SK-N-SH (cell line): ENCODE results near the gene SPAG8. TPM values are rescaled to one million over a fixed set of nuclear protein-coding genes. Genes with fewer than 3 reads are reported as not detected.

Experiments used
- CTCF ChIA-PET: fragments of 300-600, 350-600 bp; formaldehyde crosslinking; extraction: SDS; loops from one replicate; lab custom pipeline; 2021; lab: Yijun Ruan, JAX
- POLR2A ChIA-PET: fragments of 350-600 bp; sonication (Branson Sonifier 250); formaldehyde crosslinking; extraction: SDS; loops from one replicate; lab custom pipeline; 2020; ENCODE audit warnings: antibody characterized with exemption, inconsistent platforms; lab: Yijun Ruan, JAX
- DNase-seq: peaks from one replicate; pipeline ENCODE4 v3.0.0; 2012
- H2AFZ ChIP-seq: fragments of 200-600 bp; sonication (generic); 2 replicates; pipeline ENCODE4 v1.8.1; 2016; ENCODE audit warnings: antibody characterized with exemption, mild to moderate bottlenecking, low read depth
- H3F3A ChIP-seq: fragments of 200-600 bp; sonication (generic); replicated peaks from 2 replicates; pipeline ENCODE3; 2016; ENCODE audit warnings: antibody characterized with exemption, mild to moderate bottlenecking; ENCODE audit not compliant: insufficient read depth
- H3K27ac ChIP-seq, 2 experiments: fragments of 200-500 bp in 1 of 2; fragments of 200-600 bp in 1 of 2; sonication (Bioruptor generic) in 1 of 2; sonication (generic), shearing (Covaris generic) in 1 of 2; 2 replicates each; pipeline versions ENCODE4 v1.5.1 to v1.6.1; 2014 to 2016; ENCODE audit warnings: low read depth in 2 of 2, inconsistent platforms in 1 of 2, low read length in 1 of 2, mild to moderate bottlenecking in 1 of 2, mixed read lengths in 1 of 2
- H3K27me3 ChIP-seq: fragments of 200-600 bp; sonication (generic), shearing (Covaris generic); 2 replicates; pipeline ENCODE4 v1.6.1; 2016; ENCODE audit warnings: mixed run types; ENCODE audit not compliant: insufficient read depth
- H3K36me3 ChIP-seq, 2 experiments: fragments of 200-500 bp in 1 of 2; fragments of 200-600 bp in 1 of 2; sonication (Bioruptor generic) in 1 of 2; sonication (generic) in 1 of 2; replicated peaks in 1 of 2; 2 replicates each; pipeline versions ENCODE3 to v1.5.1; 2014 to 2016; ENCODE audit warnings: low read length in 1 of 2, mild to moderate bottlenecking in 1 of 2; ENCODE audit not compliant: insufficient read depth in 2 of 2, control insufficient read depth in 1 of 2
- H3K4me1 ChIP-seq, 2 experiments: fragments of 200-500 bp in 1 of 2; fragments of 200-600 bp in 1 of 2; sonication (Bioruptor generic) in 1 of 2; sonication (generic), shearing (Covaris generic) in 1 of 2; 2 replicates each; pipeline versions ENCODE4 v1.5.1 to v1.6.1; 2014 to 2016; ENCODE audit warnings: low read depth in 1 of 2, low read length in 1 of 2, mixed run types in 1 of 2; ENCODE audit not compliant: insufficient read depth in 2 of 2, control insufficient read depth in 1 of 2
- H3K4me2 ChIP-seq: fragments of 200-600 bp; sonication (generic), shearing (Covaris generic); 2 replicates; pipeline ENCODE4 v1.6.1; 2017; ENCODE audit warnings: mixed run types
- H3K4me3 ChIP-seq, 2 experiments: fragments of 200-500 bp in 1 of 2; fragments of 200-600 bp in 1 of 2; sonication (Bioruptor generic) in 1 of 2; sonication (generic), shearing (Covaris generic) in 1 of 2; 2 replicates each; pipeline versions ENCODE4 v1.5.1 to v1.8.1; 2014 to 2016; ENCODE audit warnings: low read depth in 2 of 2, inconsistent platforms in 1 of 2, low read length in 1 of 2, mild to moderate bottlenecking in 1 of 2, mixed read lengths in 1 of 2, moderate library complexity in 1 of 2
- H3K79me2 ChIP-seq: fragments of 200-600 bp; sonication (generic); 2 replicates; pipeline ENCODE4 v1.8.1; 2017; ENCODE audit warnings: mild to moderate bottlenecking; ENCODE audit not compliant: insufficient read depth
- H3K9ac ChIP-seq: fragments of 200-600 bp; sonication (generic); 2 replicates; pipeline ENCODE4 v1.6.1; 2017; ENCODE audit warnings: mixed run types
- H3K9me2 ChIP-seq: fragments of 200-600 bp; sonication (generic); 2 replicates; pipeline ENCODE4 v1.6.1; 2017; ENCODE audit warnings: mixed run types
- H3K9me3 ChIP-seq: fragments of 200-600 bp; sonication (generic); 2 replicates; pipeline ENCODE4 v1.6.1; 2017; ENCODE audit warnings: mixed run types, mild to moderate bottlenecking, moderate library complexity
- H4K20me1 ChIP-seq: fragments of 200-600 bp; sonication (generic); 2 replicates; pipeline ENCODE4 v1.6.1; 2017; ENCODE audit warnings: mild to moderate bottlenecking, mixed run types; ENCODE audit not compliant: insufficient read depth
- CTCF ChIP-seq: fragments of 200-600 bp; sonication (generic); IDR thresholded peaks from 2 replicates; pipeline ENCODE4 v1.6.1; 2017; ENCODE audit warnings: antibody characterized with exemption, mild to moderate bottlenecking, moderate library complexity
- ELF1 ChIP-seq: IDR thresholded peaks from 2 replicates; pipeline ENCODE4 v1.4.0; 2012
- EP300 ChIP-seq, 2 experiments: IDR thresholded peaks; 2 replicates each; pipeline versions ENCODE4 v1.4.0 to v1.6.1; 2012; ENCODE audit warnings: borderline replicate concordance in 1 of 2, low read depth in 1 of 2, low read length in 1 of 2
- EZH2phosphoT487 ChIP-seq: fragments of 200-600 bp; sonication (generic); IDR thresholded peaks from 2 replicates; pipeline ENCODE4 v1.6.1; 2017; ENCODE audit warnings: low read depth, mixed run types, mild to moderate bottlenecking, antibody characterized with exemption, moderate library complexity, borderline replicate concordance
- FOSL2 ChIP-seq: IDR thresholded peaks from 2 replicates; pipeline ENCODE4 v1.4.0; 2012; ENCODE audit warnings: low read depth, mild to moderate bottlenecking, moderate library complexity, borderline replicate concordance
- FOXJ3 ChIP-seq: sonication (generic); formaldehyde crosslinking; IDR thresholded peaks from 2 replicates; pipeline ENCODE4 v1.5.1; 2020; ENCODE audit warnings: mild to moderate bottlenecking, missing genetic modification reagents
- GABPA ChIP-seq: IDR thresholded peaks from 2 replicates; pipeline ENCODE4 v1.4.0; 2012; ENCODE audit warnings: low read depth, mild to moderate bottlenecking
- GATA2 ChIP-seq: sonication (generic); formaldehyde crosslinking; IDR thresholded peaks from 2 replicates; pipeline ENCODE4 v1.5.0; 2020; ENCODE audit warnings: mild to moderate bottlenecking, missing genetic modification reagents
- JUND ChIP-seq: IDR thresholded peaks from 2 replicates; pipeline ENCODE4 v1.4.0; 2012
- MAX ChIP-seq: IDR thresholded peaks from 2 replicates; pipeline ENCODE4 v1.4.0; 2012; ENCODE audit warnings: low read depth
- MEF2A ChIP-seq: IDR thresholded peaks from 2 replicates; pipeline ENCODE4 v1.4.0; 2012; ENCODE audit warnings: low read depth, borderline replicate concordance
- MXI1 ChIP-seq: IDR thresholded peaks from 2 replicates; pipeline ENCODE4 v1.6.1; 2012; ENCODE audit warnings: mild to moderate bottlenecking, low read depth, low read length, improper control_type of control experiment
- NFIC ChIP-seq: IDR thresholded peaks from 2 replicates; pipeline ENCODE4 v1.4.0; 2012; ENCODE audit warnings: borderline replicate concordance
- PBX3 ChIP-seq: IDR thresholded peaks from 2 replicates; pipeline ENCODE4; 2012
- RAD21 ChIP-seq: IDR thresholded peaks from 2 replicates; pipeline ENCODE4 v1.6.1; 2012; ENCODE audit warnings: mild to moderate bottlenecking, low read length
- REST ChIP-seq: IDR thresholded peaks from 2 replicates; pipeline ENCODE4 v1.6.1; 2012; ENCODE audit warnings: mild to moderate bottlenecking, low read depth, low read length, moderate library complexity
- SIN3A ChIP-seq: IDR thresholded peaks from 2 replicates; pipeline ENCODE4 v1.6.1; 2012; ENCODE audit warnings: low read depth, mild to moderate bottlenecking, low read length, moderate library complexity, borderline replicate concordance
- TCF12 ChIP-seq: IDR thresholded peaks from 2 replicates; pipeline ENCODE4 v1.4.0; 2012
- YY1 ChIP-seq: IDR thresholded peaks from 2 replicates; pipeline ENCODE4 v1.4.0; 2012; ENCODE audit warnings: low read depth, mild to moderate bottlenecking
- WGBS: methylation state at CpG from one replicate; pipeline ENCODE4 v1.1.6; 2017; ENCODE audit warnings: low lambda C conversion rate; 5-methylcytosine and 5-hydroxymethylcytosine counted together
- polyA plus RNA-seq, 3 experiments: library from polyadenylated mRNA; depleted of rRNA; stranded (reverse); fragments of >200 nt; gene quantifications; 2 replicates each; pipeline ENCODE4 v1.2.3, GENCODE V29; 2012

Gene SPAG8
- polyA plus RNA-seq, 1 of the 3 experiments (the other 2 are of a cell fraction), result 1.5 TPM

- no peak overlapping the region for H2AFZ ChIP-seq
- DNase-seq, result no peak
- no peak overlapping the region for H3K9ac ChIP-seq
- TF ChIP-seq EZH2phosphoT487 (no peak), TCF12 (peak; percentile 52), ELF1 (peak; percentile 33; the same call in 1 of the 2 replicates), JUND (no peak), PBX3 (0 out of 2 replicates have a peak, but pooled peaks have one; percentile 11), MEF2A (no peak), MAX (peak; percentile 41; the same call in 1 of the 2 replicates), NFIC (peak; percentile 84), FOSL2 (peak; percentile 42; the same call in 1 of the 2 replicates), GABPA (peak; percentile 19; the same call in 1 of the 2 replicates)
- POLR2A ChIA-PET, result no interaction called here
- H4K20me1 ChIP-seq, result no peaks in the 10 kb centered on the region
- H3K36me3 ChIP-seq, result peaks cover 0 to 6% of the 10 kb centered on the region in 2 experiments
- no peaks in the 10 kb centered on the region for H3K9me2 ChIP-seq
- peak overlapping the region; percentile 6; the same call in 1 of the 2 replicates for H3K4me2 ChIP-seq
- no peaks in the 10 kb centered on the region for H3K9me3 ChIP-seq
- 65% methylated on average over 7 of the region's 7 CpGs for WGBS
- H3K27ac ChIP-seq, result peak overlapping the region in 1 of 2 experiments; percentile 68; a peak in 2 of 4 replicates
- H3F3A ChIP-seq, result peaks cover 12% of the 10 kb centered on the region
- H3K27me3 ChIP-seq, result no peaks in the 10 kb centered on the region
- CTCF ChIA-PET, result interaction anchor here (0.8 to 1.9 kb wide), 3 partner anchors 15 to 58 kb away, joined by 3 to 7 read pairs (median 3); no protein-coding TSS in a partner anchor
- H3K79me2 ChIP-seq, result no peaks in the 10 kb centered on the region
- peaks cover 4 to 14% of the 10 kb centered on the region in 2 experiments for H3K4me1 ChIP-seq
- H3K4me3 ChIP-seq, result no peak overlapping the region
Observed at GRCh38 chr9:35844628-35845270, 32.7 kb upstream of the SPAG8 start.

- Histone ChIP-seq H3K79me2 (no peaks in the 10 kb centered on the region), H4K20me1 (no peaks in the 10 kb centered on the region), H3K4me3 (no peak overlapping the region), H3F3A (peaks cover 1% of the 10 kb centered on the region), H3K4me1 (peaks cover 0 to 11% of the 10 kb centered on the region in 2 experiments), H3K9ac (no peak overlapping the region), H3K27ac (no peak overlapping the region), H3K4me2 (no peak overlapping the region), H3K9me2 (no peaks in the 10 kb centered on the region), H3K9me3 (no peaks in the 10 kb centered on the region), H3K27me3 (no peaks in the 10 kb centered on the region), H2AFZ (no peak overlapping the region), H3K36me3 (peaks cover 0 to 6% of the 10 kb centered on the region in 2 experiments)
- POLR2A ChIA-PET, result no interaction called here
- no peak for DNase-seq
- 68% methylated on average over 3 of the region's 3 CpGs for WGBS
- TF ChIP-seq FOXJ3 (CRISPR knock-in tag), result no peak
- no peak for TF ChIP-seq FOSL2
- no peak for TF ChIP-seq RAD21
- TF ChIP-seq REST, result no peak
- TF ChIP-seq SIN3A, result no peak
- no peak for TF ChIP-seq MXI1
- TF ChIP-seq EP300 (IDR thresholded peaks at IDR 0.05; ENCODE audit: borderline replicate concordance in 1 of 2, low read depth in 1 of 2, low read length in 1 of 2), result no peak
- no peak for TF ChIP-seq YY1
- no peak for TF ChIP-seq PBX3
- no peak for TF ChIP-seq GATA2
- no peak for TF ChIP-seq CTCF
- no peak for TF ChIP-seq ELF1
- TF ChIP-seq TCF12, result no peak
- CTCF ChIA-PET, result interaction anchor here (1.4 to 1.8 kb wide), 2 partner anchors 39 to 53 kb away, joined by 6 to 8 read pairs; no protein-coding TSS in a partner anchor
Observed at GRCh38 chr9:35842795-35843194, 30.7 kb upstream of the SPAG8 start.
